GM19452 (cell line): ENCODE results near the gene NUDT3.
A peak's percentile ranks its signal among the peaks of the same experiment; 100 is the strongest.
"Not testable (repeated sequence)": the region's sequence is repeated elsewhere in the genome, so short reads cannot be mapped to it uniquely, and the experiment has no call there.

Experiments
- ATAC-seq: cut with Tn5 transposase; IDR thresholded peaks from one replicate; pipeline ENCODE4 v1.9.1; 2021; ENCODE audit not compliant: unreplicated experiment

The NUDT3 gene

GRCh38 chr6:34295721-34296120 lies 96.7 kb downstream of the NUDT3 start:
- ATAC-seq: peak; percentile 87

- no peak for ATAC-seq
Measured at GRCh38 chr6:34292954-34293353, 99.5 kb downstream of the NUDT3 start.

GRCh38 chr6:34289137-34289536 lies 103.3 kb downstream of the NUDT3 start:
- no peak for ATAC-seq

GRCh38 chr6:34288581-34288980 lies 103.9 kb downstream of the NUDT3 start:
- no peak for ATAC-seq

GRCh38 chr6:34285448-34286164 lies 106.9 kb downstream of the NUDT3 start:
- no peak for ATAC-seq

- ATAC-seq: no peak
Measured at GRCh38 chr6:34284563-34285447, 107.7 kb downstream of the NUDT3 start.

- ATAC-seq: no peak
Measured at GRCh38 chr6:34281702-34282334, 110.7 kb downstream of the NUDT3 start.

GRCh38 chr6:34280216-34280615 lies 112.3 kb downstream of the NUDT3 start:
- no peak for ATAC-seq

- ATAC-seq: no peak
Measured at GRCh38 chr6:34278833-34279232, 113.6 kb downstream of the NUDT3 start.

- no peak for ATAC-seq
Measured at GRCh38 chr6:34277763-34278112, 114.7 kb downstream of the NUDT3 start.

GRCh38 chr6:34276881-34277762 lies 115.3 kb downstream of the NUDT3 start:
- ATAC-seq: no peak

- no peak for ATAC-seq
Measured at GRCh38 chr6:34276191-34276590, 116.3 kb downstream of the NUDT3 start.

- no peak for ATAC-seq
Measured at GRCh38 chr6:34275128-34275804, 117.2 kb downstream of the NUDT3 start.

GRCh38 chr6:34274129-34274528 lies 118.3 kb downstream of the NUDT3 start:
- no peak for ATAC-seq

GRCh38 chr6:34273242-34273805 lies 119.1 kb downstream of the NUDT3 start:
- ATAC-seq: no peak

- no peak for ATAC-seq
Measured at GRCh38 chr6:34272013-34272926, 120.2 kb downstream of the NUDT3 start.

- ATAC-seq: not testable (repeated sequence)
Measured at GRCh38 chr6:34269658-34270341, 122.7 kb downstream of the NUDT3 start.

- ATAC-seq: not testable (repeated sequence)
Measured at GRCh38 chr6:34269132-34269531, 123.3 kb downstream of the NUDT3 start.
